NK-92 (cell line): ENCODE measurements around the gene BCOR.

Experiments used
- DNase-seq: peaks from one replicate; lab custom pipeline; 2025; ENCODE audit not compliant: unreplicated experiment; lab: John Stamatoyannopoulos, UW

BCOR gene

GRCh38 chrX:40116925-40117324 lies 19.2 kb upstream of the BCOR start:
- DNase-seq = no peak

DNA sequence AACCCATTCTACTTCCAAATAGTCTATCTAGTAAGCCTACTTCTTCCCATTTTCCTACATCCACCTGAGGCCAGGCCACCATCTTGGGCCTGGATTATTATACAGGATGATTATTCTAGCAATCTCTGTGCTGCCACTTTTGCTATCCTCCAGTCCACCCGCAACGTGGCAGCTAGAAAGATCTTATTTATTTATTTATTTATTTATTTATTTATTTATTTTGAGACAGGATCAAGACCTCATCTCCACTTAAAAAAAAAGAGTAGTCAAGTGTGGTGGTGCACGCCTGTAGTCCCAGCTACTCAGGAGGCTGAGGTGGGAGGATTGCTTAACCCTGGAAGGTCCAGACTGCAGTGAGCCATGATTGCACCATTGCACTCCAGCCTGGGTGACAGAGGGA lies 15.2 kb upstream of the BCOR start:
- DNase-seq = no peak

- no peak for DNase-seq
Measured at GRCh38 chrX:40111868-40112267, 14.1 kb upstream of the BCOR start.

- DNase-seq = no peak
Measured at GRCh38 chrX:40109288-40110008, 11.7 kb upstream of the BCOR start.

GRCh38 chrX:40108959-40109287 lies 11.2 kb upstream of the BCOR start:
- no peak for DNase-seq

DNA sequence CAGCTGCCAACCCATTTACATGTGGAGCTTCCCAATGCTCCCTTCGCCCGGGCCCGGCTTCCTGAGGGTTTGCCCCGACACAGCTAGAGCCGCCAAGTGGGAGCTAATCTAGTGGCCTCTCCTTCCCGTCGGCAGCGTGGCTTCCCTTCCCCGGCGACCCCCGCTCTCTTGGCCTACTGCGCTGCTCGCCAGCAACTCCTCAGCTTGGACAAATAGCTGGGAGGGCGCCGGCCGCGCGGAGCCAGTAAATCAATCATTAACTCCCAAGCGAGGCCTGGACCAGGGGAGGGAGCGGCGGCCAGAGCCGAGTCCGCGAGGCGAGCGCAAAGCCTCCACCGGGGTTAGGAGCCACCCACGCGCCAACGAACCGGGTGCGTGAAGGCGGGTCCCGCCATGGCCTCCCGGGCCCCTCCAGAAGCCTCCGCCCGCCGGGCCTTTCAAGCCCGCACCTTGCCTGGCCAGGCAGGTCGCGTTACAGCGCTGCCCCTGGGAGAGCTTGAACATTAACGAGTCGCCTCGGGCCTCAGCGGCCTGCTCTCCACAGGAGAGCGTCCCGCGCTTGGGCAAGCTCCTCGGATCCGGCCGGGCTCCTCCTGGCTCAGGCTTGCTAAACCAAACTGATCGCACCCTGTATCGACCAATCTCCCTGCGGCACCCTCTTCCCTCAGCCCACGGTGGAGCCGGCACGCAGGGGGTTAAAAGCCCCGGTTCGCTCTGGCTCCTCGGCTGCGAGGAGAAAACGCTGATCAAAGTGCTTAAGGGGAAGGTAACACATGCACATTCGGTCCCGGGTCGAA lies 10.6 kb upstream of the BCOR start:
- DNase-seq = no peak

DNA sequence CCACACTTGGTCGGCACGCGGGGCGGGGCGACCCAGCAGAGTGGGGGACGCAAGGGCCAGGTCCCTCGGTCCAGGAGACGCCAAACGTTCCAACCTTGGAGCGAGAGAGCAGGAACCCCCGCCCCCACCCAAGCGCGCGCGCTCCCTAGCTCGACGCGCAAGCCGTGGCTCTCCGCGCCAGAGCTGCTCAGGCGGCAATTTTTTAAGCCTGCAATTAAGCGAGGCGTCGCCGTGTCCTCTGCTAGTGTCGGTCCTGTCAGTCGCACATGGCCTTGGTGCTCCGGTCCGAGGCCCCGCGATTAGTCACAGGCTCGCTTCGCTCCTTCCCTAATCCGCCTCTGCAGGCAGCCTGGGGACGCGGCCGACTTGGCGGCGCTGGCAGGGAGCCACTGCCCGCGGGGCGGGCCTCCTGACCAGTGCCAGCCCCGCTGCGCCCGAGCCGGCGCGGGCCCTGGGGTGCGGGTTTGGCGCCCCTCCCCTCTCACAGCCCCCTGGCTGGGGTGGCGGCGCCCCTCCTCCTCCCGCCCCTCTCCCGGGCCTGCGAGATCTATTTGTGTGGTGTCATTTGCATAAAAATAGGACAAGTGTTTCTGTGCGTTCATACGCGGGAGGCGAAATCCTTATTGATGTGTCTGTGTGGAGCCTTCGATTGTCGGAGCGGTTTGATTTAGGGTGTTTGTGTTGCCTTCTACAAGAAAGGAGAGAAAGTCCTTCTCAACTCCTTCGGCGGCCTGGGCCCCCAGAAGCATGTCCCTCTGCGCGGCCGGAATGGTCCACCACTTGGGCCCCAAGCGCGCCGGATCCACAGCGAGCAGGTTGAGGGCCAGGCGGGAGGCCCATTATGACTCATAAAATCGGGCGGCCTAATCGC lies 9.8 kb upstream of the BCOR start:
- no peak for DNase-seq

GRCh38 chrX:40106676-40107290 lies 9.0 kb upstream of the BCOR start:
- DNase-seq = no peak

- DNase-seq = no peak
Measured at GRCh38 chrX:40105835-40106675, 8.3 kb upstream of the BCOR start.

GRCh38 chrX:40104985-40105834 lies 7.5 kb upstream of the BCOR start:
- no peak for DNase-seq

- DNase-seq = no peak
Measured at GRCh38 chrX:40104630-40104984, 6.8 kb upstream of the BCOR start.

DNA sequence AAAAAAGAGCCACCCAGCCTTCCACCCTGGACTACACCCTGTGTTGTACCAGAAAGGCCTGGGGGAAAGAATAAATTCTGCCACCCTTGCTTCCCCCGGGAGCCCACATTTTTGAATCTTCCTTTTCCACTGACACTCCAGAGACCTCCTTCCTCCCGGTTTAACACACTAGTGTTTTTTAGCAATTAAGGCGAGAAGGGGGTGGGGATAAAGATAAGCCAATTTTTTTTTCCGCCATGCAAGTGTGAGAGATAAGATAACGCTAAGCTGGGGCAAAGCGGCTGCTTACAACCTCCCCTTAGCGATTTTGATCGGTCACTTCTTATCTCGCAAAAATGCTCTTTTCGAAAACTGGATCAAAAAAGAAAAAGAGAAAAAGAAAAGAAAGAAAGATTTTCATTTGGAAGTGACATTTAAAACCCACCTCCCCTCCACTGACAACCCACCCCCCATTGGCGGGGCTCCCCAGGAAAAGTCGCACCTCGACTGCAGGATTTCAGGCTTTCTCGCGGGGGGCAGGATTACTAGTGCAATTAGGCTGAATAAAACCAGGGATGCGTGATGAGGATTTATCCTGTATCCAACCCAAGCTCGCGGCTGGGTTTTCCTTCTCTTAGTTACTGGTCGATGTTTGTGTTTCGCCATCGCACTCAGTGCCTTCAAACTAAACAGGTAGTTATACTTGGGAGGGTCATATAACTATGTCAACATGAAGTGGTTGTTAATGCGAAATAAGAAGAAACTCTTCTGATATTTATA lies 6.0 kb upstream of the BCOR start:
- no peak for DNase-seq

DNA sequence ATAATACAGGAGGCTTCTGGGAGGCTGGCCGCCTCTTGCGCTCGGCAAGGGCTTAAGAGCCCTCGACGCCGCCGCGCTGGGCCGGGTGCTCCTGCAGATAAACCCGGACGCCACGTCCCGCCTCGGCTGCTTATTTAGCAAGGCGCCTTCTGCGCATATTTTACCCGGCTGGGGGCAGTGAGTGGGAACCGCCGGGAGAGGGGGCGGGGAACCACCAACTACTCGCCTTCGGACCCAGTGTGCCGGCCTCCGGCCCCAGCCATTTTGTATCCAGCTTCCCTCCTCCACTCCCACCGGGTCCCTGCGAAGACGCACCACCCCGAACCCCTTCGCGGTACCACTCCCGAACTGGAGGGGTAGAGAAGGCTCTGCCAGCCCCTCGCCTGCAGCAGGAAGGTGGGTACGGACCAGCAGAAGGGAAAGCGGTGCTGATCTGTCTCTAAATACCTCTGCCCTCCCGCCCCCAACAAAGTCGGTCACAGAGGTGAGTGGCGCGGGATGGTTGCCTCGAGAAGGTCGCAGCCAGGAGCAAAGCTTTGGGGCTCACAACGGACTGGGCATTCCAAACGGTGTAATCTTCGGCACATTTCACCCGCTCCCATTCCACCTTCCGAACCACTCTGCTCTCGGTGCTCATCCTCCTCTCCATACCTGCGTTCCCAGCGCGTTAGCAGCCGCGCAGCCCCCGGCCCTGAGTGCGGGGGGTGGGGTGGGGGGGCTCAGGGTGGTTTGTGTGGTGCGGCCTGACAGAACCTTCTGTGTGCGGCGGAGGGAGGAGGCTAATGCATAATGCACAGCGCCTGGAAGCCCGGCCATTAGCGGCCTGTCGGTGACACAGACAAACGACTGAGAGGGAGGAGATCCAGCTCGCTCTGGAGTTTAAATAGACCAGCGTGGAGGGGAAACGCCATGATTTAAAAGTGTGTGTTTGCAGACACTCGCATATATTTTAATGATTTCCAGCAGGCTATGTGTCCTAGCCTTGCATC lies 4.9 kb upstream of the BCOR start:
- no peak for DNase-seq

GRCh38 chrX:40101430-40101802 lies 3.7 kb upstream of the BCOR start:
- DNase-seq = no peak

GRCh38 chrX:40100537-40101429 lies 3.0 kb upstream of the BCOR start:
- DNase-seq = no peak

- no peak for DNase-seq
Measured at GRCh38 chrX:40100141-40100536, 2.4 kb upstream of the BCOR start.
